SK-N-SH (cell line): ENCODE measurements around the gene KRTAP5-2.

Experiments used
- EZH2phosphoT487 ChIP-seq: fragments of 200-600 bp; sonication (generic); IDR thresholded peaks from 2 replicates; pipeline ENCODE4 v1.6.1; 2017; ENCODE audit warnings: low read depth, mixed run types, mild to moderate bottlenecking, antibody characterized with exemption, moderate library complexity, borderline replicate concordance
- GABPA ChIP-seq: IDR thresholded peaks from 2 replicates; pipeline ENCODE4 v1.4.0; 2012; ENCODE audit warnings: low read depth, mild to moderate bottlenecking
- RXRA ChIP-seq: IDR thresholded peaks from 2 replicates; pipeline ENCODE4 v1.4.0; 2012; ENCODE audit warnings: low read depth, mild to moderate bottlenecking, borderline replicate concordance
- TEAD4 ChIP-seq: IDR thresholded peaks from 2 replicates; pipeline ENCODE4 v1.4.0; 2012; ENCODE audit warnings: mild to moderate bottlenecking, borderline replicate concordance; ENCODE audit not compliant: insufficient read depth
- TF ChIP-seq, protein P1 (sequence below): fragments of 200-600 bp; sonication (generic); IDR thresholded peaks from 2 replicates; pipeline ENCODE4 v1.6.1; 2017; ENCODE audit warnings: antibody characterized with exemption, mild to moderate bottlenecking, moderate library complexity
- TF ChIP-seq, protein P2 (sequence below): IDR thresholded peaks from 2 replicates; pipeline ENCODE4 v1.6.1; 2012; ENCODE audit warnings: mild to moderate bottlenecking, low read depth, low read length, moderate library complexity

- TF ChIP-seq EZH2phosphoT487: no peak
- TF ChIP-seq, protein P1, sequence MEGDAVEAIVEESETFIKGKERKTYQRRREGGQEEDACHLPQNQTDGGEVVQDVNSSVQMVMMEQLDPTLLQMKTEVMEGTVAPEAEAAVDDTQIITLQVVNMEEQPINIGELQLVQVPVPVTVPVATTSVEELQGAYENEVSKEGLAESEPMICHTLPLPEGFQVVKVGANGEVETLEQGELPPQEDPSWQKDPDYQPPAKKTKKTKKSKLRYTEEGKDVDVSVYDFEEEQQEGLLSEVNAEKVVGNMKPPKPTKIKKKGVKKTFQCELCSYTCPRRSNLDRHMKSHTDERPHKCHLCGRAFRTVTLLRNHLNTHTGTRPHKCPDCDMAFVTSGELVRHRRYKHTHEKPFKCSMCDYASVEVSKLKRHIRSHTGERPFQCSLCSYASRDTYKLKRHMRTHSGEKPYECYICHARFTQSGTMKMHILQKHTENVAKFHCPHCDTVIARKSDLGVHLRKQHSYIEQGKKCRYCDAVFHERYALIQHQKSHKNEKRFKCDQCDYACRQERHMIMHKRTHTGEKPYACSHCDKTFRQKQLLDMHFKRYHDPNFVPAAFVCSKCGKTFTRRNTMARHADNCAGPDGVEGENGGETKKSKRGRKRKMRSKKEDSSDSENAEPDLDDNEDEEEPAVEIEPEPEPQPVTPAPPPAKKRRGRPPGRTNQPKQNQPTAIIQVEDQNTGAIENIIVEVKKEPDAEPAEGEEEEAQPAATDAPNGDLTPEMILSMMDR: no peak
- no peak for TF ChIP-seq GABPA
- no peak for TF ChIP-seq TEAD4
- TF ChIP-seq, protein P2, sequence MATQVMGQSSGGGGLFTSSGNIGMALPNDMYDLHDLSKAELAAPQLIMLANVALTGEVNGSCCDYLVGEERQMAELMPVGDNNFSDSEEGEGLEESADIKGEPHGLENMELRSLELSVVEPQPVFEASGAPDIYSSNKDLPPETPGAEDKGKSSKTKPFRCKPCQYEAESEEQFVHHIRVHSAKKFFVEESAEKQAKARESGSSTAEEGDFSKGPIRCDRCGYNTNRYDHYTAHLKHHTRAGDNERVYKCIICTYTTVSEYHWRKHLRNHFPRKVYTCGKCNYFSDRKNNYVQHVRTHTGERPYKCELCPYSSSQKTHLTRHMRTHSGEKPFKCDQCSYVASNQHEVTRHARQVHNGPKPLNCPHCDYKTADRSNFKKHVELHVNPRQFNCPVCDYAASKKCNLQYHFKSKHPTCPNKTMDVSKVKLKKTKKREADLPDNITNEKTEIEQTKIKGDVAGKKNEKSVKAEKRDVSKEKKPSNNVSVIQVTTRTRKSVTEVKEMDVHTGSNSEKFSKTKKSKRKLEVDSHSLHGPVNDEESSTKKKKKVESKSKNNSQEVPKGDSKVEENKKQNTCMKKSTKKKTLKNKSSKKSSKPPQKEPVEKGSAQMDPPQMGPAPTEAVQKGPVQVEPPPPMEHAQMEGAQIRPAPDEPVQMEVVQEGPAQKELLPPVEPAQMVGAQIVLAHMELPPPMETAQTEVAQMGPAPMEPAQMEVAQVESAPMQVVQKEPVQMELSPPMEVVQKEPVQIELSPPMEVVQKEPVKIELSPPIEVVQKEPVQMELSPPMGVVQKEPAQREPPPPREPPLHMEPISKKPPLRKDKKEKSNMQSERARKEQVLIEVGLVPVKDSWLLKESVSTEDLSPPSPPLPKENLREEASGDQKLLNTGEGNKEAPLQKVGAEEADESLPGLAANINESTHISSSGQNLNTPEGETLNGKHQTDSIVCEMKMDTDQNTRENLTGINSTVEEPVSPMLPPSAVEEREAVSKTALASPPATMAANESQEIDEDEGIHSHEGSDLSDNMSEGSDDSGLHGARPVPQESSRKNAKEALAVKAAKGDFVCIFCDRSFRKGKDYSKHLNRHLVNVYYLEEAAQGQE: no peak
- no peak for TF ChIP-seq RXRA
Measured at GRCh38 chr11:1604711-1605110, 6.6 kb upstream of the KRTAP5-2 start.
